Cerebellar nuclear complex (tissue), 1 donor: ENCODE measurements around the gene PBLD.

Experiments
- DNase-seq, 2 experiments: peaks; one replicate each; lab custom pipeline; 2025; lab: John Stamatoyannopoulos, UW

Gene PBLD

DNA sequence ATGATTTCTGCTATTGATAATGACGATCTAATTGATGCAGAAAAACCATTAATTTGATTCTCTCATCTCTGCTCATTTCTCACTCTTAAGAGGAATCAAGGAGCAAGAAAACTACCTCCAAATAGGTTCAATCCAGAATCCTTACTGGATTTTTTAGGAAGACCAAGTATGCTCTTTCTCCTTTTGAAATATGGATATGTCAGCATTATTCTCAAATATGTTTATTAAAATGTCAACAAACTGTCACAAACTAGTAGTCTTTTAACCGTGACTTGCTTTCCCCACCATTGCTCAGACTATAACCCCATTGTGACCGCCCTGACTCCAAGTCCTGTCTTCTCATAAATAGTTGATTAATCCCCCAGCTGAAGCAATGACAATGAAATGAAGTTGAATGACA is 99.7 kb downstream of the PBLD start:
- no peak for DNase-seq
